NOMO-1 treated with dmso at 0.1 percent for 144 hours (cell line): ENCODE measurements around the gene IQCN.

Experiments used
- DNase-seq: peaks from one replicate; lab custom pipeline; 2025; ENCODE audit not compliant: unreplicated experiment; lab: John Stamatoyannopoulos, UW

IQCN gene

DNA sequence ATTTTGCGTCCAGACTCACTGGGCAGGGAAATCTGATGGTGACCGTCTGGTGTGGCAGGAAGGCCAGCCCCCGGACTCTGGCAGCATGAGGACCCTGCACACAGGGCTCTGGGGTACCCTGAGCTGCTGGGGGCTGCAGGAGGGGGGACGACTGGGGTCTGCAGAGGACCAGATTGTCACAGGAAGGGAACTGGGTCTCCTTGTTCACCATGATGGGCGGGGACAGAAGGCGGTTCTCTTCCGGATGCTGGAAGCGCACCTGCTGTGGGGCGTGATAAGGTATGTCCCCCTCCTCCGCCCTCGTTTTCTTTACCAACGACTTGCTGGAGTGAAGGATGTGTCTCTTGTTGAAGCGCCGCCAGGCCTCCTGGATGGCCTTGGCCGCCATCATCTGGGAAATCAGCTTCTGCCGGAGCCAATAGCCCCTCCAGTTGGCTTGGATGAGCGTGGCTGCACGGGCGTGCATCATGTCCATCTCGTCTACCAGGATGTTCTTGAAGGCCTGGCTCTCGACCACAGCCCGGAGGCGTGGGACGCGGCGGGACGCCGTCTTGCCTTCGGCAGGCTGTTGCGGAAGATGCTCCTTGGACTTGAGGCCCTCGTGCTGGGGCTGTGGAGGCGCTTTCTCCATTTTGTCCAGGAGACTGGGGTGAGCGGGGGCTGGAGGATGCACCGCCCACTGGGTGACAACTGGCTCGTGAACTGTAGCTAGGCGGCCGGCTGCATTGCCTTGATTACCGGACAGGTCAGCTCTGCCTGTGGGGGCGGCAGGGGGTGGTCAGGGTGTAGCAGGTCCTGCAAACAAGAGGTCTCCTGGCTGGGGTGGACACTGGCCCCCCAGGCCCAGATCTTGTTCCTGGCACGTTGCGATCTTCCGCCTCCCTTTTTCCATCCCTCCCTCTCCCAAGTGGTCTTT, 7.2 kb downstream of the IQCN start:
- DNase-seq: no peak

DNA sequence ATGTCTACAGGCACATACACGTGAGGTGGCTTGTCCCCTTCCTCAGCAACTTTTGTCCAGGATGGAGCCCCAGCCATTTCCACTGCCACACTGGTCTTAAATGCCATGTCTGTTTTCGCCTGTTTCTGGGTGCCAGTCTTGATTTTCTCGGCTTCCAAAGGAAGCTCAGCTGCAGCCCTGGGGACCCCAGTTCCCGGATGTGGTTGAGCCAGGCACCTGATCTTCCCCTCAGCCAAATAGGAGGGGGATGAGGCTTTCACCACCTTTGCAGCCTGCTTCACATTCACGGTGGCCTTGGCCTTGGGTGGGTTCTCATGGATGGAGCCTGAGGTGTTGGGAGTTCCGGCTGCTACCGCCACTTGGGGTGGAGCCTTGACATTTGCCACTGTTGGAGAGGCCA, 8.7 kb downstream of the IQCN start:
- DNase-seq: no peak

DNA sequence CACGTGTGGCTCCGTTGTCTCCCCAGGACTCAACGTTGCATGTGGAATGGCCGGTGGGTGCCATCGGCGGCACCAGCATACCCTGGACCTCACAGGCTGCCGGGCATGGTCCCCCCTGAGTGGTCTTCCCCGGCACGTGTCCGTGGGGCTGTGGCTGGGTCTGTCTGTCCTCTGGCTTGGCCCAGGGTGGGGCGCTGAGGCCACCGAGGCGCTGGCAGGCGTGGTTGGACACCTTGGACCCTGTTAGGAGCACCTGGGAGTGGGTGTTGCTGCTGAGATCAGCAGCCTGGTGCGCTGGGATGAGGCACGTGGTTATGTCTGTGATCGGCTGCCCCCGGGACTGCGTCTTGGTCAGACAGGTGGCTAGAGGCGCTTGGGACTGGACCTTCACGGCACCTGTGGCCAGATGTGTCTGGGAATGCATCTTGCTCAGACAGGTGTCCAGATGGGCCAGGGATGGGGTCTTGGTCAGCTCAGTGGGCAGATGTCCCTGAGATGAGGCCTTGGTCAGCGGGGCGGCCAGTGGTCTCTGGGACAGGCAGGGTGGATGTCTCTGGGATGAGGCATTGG, 9.2 kb downstream of the IQCN start:
- DNase-seq: no peak

DNA sequence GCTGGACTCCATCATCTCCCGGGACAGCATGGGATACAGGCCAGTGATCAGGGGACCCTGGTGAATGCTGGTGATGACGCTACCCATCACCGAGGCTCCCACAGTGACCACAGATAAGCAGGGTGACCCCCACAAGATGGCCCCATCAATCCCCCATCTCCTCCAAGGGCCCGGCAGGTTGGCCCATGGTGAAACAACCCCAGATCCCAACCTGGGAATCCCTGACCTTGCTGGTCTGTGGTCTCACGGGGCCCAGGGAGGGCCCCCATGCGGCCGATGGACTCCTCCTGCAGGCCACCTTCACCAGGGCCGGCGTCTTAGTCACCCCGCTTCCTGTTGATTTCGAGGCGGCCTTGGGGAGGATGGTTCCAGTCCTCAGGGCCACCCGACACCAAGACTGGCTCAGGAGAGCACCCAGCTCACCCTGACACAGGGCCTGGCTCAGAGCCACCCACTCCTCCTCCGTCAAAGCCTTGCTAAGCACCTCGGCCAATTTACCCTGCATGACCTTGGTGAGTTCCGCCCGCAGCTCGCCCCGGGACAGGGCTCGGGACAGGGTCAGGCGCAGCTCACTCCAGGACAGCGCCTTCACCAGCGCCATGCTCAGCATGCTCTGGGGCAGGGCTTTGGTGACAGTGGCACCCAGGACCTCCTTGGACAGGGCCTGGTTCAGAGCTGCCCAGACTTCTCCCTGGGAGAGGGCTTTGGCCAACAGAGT, 10.0 kb downstream of the IQCN start:
- no peak for DNase-seq

DNA sequence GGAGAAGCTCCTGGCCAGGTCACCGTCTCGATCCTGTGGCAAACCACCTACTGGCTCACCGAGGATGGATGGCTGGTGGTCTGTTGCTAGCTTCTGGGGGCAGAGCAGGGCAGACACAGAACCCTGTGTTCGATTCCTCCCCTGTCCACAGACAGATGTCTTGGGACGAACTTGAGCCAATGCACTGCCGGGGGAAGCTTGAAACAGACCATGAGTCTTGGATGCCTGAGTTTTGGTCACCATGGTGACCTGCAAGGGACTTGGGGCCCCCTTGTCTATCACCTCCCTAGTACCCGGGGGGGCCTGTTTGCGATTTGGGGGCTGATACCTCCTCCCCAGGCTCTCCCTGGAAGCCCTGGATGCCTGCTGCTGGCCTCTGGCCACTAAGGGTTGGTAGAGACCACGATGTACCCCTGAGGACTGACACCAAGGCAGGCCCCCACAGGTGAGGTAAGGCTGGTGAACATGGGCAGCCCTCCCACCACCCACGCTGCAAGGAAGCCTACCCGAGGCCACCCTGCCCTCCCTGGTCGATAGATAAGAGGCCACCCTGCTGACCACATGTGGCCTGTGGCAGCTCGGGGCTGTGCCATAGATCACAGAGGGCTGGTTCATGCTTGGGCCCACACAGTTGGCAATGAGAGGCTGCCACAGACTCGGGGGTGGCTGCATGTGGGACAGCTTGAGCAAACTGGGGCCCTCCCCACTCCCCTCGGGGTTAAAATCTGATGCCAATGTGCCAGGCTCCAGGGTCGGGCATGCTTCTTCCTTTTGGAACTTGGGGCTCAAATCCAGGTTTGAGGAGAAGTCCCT, 10.7 kb downstream of the IQCN start:
- no peak for DNase-seq

DNA sequence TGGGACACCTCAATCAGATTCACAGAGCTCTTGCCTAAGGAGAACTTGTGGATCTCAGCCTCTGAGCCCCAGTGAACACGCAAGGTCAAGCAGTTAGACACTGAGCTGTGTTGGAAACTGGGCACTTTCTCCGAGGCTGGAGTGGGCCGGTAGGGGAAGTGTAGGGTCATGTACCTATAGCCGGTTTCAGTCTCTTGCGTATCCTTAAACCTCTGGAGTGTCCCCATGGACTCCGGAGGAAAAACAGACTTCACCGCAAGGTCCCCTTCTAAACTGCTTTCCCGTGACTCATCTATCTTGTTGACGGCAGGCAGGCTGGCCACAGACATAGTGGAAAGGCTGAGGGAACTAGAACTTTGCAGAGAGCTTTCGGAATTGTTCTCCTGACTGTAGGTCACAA, 11.3 kb downstream of the IQCN start:
- no peak for DNase-seq

DNA sequence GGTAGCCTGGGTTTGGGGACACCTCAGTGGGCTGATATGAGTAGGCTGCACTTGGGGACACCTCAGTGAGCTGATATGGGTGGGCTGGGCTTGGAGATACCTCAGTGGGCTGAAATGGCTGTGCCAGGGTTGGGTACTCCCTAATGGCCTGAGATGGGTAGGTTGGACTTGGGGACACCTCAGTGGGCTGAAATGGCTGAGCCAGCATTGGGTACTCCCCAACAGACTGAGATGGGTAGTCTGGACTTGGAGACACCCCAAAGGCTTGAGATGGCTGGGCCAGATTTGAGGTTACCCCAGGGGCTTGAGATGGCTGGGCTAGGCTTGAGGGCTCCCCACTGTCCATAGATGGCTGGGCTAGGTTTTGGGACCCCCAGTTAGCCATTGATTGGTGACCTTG, 12.1 kb downstream of the IQCN start:
- DNase-seq: no peak

DNA sequence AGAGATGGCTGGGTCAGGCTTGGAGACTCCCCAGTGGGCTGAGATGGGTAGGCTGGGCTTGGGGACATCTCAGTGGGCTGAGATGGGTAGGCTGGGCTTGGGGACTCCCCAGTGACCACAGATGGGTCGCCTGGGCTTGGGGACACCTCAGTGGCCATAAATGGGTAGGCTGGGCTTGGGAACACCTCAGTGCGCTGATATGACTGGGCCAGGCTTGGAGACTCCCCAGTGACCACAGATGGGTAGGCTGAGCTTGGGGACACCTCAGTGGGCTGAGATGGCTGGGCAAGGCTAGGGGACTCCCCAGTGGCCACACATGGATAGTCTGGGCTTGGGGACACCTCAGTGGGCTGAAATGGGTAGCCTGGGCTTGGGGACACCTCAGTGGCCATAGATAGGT, 12.8 kb downstream of the IQCN start:
- no peak for DNase-seq

DNA sequence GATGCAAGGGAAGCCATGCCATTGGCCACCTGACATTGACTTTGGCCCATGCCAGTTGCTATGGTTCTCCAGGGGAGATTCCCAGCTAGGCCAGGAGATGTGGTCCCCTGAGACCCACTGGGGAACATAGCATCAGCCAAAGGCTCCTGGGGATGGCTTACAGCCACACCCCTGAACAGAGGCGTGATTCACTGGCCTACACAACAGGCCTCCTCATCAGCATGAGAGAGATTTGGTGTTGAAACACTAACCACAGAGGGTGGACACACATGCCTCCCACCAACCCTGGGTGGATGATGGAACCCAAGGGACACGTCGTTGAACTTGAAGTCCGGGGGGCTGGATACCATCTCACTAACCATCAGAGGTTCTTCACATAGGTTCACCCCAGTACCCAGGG, 14.4 kb downstream of the IQCN start:
- DNase-seq: no peak

DNA sequence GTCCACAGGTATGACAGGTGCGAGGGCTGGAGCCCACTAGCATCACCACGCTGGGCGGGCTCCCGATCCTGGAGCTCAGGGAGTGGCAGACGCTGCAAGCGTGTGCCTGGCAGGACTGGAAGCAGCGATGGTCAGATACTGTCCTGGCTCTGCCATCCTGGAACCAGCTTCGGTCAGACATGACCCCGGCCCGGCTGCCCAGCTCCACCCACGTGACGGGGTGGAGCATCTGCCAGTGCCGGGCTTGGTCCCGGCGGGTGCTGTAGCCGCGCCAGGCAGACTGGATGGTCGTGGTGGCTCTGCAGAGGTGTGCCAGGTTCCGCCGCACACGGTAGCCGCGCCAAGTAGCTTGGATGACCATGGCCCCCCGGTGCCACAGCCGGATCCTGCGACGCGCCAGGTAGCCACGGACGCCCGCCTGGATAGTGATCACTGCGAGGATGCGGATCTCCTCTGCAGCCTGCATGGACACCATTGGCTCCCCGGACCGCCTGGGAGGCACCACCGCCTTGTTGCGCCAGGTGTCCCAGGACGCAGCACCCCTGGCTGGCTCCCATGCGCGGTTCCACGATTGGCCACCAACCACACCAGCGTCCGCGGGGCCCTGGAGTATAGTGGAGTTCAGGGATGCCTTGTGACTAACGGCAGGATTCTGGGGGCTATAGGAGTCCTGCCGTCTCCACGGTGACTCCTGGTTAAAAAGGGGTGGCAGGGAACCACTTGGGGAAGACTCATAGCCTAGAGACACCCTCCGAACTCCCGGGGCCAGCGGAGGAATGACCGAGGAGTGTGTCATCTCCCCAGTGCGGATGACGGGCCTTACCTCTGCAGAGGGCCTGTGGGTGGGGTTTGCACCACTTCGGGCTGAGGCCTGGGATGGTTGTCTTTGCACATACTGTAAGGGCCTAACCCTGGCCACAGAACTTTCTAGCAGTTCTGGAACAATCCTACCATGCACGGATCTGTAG, 16.5 kb downstream of the IQCN start:
- no peak for DNase-seq

DNA sequence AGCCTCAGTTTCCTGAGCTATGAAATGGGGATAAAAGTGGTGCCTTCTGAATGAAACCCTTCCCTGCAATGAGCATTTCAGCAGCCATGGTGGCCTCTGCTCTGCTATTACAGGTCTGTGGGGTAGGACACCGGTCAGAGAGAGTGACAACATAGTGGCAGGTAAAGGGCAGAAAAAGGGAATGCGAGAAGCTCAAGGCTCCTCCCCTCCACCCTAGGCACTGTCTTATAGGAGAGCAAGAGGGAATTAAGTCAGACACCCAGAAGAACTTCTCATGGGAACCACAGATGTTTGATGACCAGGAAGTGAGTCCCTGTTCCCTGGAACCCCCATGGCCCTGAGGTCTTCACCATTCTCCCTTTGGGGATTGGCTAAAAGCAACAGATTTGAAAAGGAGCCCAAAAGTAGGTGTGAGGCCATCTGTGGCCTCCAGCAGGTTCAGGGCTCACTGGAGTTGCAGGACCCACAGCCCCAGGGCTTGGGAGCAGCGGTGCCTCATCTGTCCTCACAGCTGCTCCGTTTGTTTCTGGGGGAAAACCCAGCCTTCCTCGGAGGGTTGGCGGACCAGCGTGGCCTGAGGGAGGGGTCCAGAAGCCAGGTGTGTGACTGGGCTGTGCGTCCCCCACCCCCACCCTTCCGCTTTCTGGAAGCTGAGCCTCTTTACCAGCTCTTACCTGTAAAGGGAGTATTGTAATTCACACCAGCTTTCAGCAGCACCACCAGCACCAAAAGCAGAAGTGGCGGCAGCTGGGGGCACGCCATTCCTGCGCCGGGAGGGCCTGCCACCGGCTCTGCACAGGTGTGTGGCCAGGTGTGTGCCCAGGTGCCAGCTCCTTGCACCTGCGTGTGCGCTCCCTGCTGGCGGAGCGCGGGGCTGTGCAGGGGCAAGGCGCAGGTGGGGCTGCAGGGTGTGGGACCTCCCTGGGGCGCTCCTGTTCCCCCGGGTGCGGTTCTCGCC, 19.4 kb downstream of the IQCN start:
- DNase-seq: no peak

DNA sequence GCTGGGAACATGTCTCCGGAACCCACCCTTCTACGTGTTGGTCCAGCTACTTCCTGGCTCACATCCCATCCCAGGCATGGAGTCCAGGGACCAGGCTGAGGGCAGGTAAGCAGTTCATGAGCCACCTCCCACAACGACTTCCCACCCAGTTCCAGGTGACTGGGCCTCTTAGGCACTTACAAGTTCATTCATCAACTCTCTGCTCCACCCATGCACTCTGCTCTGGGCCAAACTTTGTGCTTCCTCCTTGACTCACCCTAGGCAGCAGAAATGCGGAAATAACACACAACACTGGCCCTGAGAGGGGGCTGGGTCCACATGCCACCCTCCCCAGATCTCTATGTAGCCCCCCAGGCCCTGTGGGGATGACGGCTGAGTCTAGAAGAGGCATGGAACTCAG, 20.5 kb downstream of the IQCN start:
- DNase-seq: peak; percentile 48

DNA sequence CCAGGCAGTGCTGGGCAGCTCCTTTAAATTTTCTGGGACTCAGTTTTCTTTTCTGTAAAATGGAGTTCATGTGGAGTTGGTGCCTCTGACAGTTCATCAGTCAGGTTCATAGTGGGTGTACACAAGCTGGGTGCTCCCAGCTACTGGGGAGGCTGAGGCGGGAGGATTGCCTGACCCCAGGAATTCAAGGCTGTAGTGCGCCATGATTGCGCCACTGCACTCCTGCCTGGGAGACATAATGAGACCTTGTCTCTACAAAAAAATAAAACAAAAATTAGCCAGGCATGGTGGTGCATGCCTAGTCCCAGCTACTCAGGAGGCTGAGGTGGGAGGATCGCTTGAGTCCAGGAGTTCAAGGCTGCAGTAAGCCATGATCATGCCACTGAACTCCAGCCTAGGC, 21.1 kb downstream of the IQCN start:
- DNase-seq: no peak

DNA sequence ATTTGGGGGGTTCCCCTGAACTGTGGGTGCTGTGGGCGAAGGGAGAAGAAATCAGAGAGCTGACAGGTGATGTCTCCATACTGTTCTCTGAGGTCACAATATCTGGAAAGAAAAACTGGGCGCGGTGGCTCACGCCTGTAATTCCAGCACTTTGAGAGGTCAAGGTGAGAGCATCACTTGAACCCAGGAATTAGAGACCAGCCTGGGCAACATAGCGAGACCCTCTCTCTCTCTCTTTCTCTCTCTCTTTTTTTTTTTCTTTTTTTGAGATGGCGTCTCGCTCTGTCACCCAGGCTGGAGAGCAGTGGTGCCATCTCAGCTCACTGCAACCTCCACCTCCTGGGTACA, 21.9 kb downstream of the IQCN start:
- no peak for DNase-seq

DNA sequence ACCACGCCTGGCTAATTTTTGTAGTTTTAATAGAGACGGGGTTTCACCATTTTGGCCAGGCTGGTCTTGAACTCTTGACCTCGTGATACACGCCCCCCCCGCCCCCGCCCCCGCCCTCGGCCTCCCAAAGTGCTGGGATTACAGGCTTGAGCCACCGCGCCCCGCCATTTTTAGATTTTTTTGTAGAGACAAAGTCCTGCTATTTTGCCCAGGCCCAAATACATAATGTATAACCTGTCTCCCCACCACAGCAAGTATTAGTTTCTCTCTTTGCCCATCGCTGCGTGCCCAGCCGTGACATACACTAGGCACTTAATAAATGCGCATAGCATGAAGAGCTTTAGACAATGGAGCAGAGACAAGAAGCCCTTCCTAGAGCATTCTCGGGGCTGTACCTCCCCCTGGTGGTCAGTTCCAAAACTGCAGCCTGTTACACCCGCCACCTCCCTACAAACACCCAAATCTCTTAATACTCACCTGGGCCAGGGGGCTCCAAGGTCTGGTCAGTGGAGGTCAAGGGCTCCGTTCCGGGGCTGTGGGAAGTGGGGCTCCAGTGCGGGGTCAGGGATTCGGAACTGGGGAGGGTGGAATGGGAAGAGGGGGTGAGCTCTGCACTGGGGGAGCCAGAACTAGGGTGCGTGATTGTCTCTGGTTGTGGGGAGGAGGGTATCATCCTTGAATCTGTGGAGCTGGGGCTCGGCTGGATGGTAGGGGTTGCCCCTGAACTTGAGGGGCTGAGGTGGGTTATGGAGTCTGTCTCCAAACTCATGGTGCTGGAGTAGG, 22.5 kb downstream of the IQCN start:
- peak; percentile 10 for DNase-seq

DNA sequence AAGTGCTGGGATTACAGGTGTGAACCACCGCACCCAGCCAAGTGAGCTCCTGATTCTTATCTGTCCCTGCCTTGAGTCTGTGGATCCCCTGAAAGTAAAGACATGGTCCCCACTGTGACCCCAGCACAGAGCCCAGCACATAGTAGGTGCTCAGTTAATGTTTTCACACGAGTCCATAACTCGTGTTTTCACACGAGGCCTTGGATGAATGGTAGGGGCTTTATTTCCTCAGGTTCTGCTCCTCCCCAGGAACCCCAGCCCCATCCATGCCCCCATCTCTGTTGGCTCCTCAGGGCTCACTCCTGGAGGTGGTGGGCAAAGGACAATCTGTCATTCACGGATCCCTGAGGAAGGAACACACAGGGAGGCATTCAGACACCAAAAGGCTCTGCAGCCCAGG, 24.4 kb downstream of the IQCN start:
- DNase-seq: no peak

DNA sequence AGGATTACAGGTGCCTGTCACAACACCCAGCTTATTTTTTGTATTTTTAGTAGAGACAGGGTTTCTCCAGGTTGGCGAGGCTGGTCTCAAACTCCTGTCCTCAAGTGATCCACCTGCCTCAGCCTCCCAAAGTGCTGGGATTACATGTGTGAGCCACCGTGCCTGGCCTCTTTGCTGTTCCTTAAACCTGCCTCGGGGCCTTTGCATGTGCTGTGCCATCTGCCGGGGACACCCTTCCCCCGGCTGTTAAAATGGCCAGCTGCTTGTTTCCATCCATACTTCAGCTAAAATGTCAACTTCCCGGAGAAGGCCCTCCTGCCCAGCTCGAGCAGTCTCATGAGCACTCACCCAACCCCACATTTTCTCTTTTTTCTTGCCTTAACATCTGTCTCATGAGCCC, 29.0 kb downstream of the IQCN start:
- no peak for DNase-seq

DNA sequence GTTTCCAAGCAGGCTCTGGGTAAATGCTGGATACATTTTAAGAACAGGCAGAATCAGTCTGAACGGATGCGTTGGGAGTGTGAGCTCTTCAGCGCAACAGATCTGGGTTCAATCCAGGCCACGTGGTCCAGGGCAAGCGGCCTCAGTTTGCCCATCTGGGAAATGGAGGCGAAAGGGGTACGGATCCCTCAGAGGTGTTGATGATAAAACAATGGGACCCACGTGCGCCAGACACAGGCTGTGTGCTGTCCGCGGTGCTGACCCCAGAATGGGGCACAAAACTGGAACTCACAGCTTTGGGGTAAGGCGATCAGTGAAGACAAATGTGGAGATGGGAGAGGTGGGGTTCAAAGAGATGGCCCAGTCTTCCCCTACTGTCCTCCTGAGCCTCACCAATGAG, 34.9 kb downstream of the IQCN start:
- no peak for DNase-seq
